AG10803 (cell line): ENCODE results near the gene ACACA.

Experiments
- DNase-seq: peaks from one replicate; pipeline ENCODE4 v3.0.0; 2010; ENCODE audit warnings: low read depth
- H3K4me3 ChIP-seq: 2 replicates; pipeline ENCODE4 v1.5.1; 2011; ENCODE audit warnings: mild to moderate bottlenecking, low read length, control low read depth
- TF ChIP-seq, protein P1 (sequence below): conservative IDR thresholded peaks from 2 replicates; pipeline ENCODE4 v1.5.1; 2011; ENCODE audit warnings: mild to moderate bottlenecking, low read length, control low read depth, inconsistent platforms

Gene ACACA

GRCh38 chr17:37086948-37087347, 319.7 kb downstream of the ACACA start:
- no peak for DNase-seq
- TF ChIP-seq, protein P1, sequence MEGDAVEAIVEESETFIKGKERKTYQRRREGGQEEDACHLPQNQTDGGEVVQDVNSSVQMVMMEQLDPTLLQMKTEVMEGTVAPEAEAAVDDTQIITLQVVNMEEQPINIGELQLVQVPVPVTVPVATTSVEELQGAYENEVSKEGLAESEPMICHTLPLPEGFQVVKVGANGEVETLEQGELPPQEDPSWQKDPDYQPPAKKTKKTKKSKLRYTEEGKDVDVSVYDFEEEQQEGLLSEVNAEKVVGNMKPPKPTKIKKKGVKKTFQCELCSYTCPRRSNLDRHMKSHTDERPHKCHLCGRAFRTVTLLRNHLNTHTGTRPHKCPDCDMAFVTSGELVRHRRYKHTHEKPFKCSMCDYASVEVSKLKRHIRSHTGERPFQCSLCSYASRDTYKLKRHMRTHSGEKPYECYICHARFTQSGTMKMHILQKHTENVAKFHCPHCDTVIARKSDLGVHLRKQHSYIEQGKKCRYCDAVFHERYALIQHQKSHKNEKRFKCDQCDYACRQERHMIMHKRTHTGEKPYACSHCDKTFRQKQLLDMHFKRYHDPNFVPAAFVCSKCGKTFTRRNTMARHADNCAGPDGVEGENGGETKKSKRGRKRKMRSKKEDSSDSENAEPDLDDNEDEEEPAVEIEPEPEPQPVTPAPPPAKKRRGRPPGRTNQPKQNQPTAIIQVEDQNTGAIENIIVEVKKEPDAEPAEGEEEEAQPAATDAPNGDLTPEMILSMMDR: no peak
- no peak overlapping the region for H3K4me3 ChIP-seq

DNA sequence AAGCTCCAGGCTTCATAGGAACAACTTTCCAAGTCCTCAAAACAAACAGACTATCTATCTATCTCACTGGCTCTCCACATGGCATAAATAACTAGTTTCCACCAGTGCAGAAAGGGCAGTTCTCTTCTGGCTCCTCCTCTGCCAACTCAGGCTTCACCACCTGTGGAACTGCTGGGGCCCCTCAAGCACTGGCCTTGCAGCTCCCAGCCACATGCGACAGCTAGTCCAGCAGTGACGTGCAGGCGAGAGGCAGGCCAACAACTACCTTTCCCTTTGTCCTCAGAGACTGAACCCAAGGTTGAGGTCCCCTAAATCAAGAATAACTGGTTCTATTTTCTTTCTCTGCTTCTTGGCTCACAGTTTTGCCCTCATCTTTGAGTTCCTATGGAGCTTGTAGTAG, 320.3 kb downstream of the ACACA start:
- TF ChIP-seq, protein P1: no peak
- H3K4me3 ChIP-seq: no peak overlapping the region
- no peak for DNase-seq

DNA sequence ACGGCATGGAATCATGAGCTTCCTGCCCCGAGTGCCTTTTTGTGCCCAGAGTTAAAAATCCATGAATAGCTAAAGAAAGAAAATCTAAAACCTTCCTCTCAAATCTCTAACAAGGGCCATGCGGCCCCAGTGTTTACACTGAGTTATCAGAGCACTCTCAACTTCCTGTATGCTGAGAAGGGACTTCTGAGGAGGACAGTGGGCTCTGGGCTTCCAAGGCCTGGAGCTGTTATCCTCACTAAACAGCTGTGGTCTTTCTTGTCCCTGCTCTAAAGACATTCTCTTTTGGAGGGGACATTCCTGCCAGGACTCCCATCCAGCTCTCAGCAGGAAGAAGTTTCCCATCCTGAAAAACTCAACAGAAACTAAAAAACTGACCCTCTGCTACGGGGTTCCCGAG, 322.3 kb downstream of the ACACA start:
- H3K4me3 ChIP-seq: no peak overlapping the region
- DNase-seq: no peak
- TF ChIP-seq, protein P1: no peak

DNA sequence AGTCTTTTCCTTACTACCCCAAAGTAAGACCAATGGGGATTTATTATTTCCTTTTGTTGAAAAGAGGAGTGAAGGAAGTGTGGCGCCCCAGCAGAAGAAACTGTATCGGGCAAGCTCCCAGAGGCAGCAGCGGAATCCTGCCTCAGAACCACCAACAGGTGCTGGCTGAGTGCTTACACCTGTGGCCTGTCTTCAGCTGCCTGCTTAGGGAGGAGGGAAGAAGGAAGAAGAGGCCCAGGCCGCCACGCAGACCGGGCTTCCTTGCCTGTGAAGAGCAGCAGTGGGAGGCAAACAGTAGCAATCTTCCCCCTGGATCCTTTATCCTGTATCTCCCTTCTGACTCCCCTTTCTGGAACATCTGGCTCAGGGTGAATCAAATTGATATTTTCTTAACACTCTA, 323.2 kb downstream of the ACACA start:
- no peak overlapping the region for H3K4me3 ChIP-seq
- DNase-seq: no peak
- TF ChIP-seq, protein P1: no peak

DNA sequence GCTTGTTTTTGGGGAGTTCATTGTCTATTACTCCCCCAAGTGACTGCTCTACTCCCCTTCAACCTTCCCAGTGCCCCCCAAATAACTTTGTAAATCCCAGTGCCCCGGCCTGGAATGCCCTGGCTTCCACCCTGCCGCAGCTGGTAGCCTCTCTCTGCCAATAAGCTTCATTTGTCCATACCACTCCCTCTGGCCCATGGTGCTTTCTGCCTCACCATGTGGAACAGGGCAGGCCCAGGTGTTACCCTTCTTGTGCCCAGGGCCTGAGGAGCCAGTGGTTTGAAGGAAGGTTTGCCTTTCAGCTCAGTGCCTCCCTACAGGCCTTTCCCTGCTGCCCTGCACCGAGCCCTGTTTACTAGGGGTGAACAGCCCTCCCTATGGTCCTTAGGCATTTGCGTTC, 323.7 kb downstream of the ACACA start:
- H3K4me3 ChIP-seq: no peak overlapping the region
- TF ChIP-seq, protein P1: no peak
- DNase-seq: no peak

GRCh38 chr17:37082311-37082860, 324.2 kb downstream of the ACACA start:
- DNase-seq: no peak
- no peak overlapping the region for H3K4me3 ChIP-seq
- TF ChIP-seq, protein P1: no peak

DNA sequence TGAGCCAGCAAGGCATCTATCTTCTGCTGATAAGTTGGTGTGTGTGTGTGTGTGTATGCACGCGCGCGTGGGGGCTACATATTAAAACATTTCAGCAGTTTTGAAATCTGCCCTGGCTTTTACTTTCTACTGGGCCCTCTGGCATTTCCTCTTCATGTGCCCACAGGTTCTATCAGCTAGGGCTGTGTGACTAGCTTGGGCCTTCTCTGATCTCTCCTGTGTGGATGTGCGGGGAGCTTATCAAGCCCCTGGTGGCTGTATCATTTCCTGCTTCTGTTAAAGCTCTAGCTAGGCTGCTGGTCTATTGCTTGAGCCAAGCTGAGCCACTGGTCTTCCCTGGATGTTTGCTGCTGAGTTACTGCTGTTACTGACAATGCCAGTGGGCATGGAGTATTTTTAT, 325.3 kb downstream of the ACACA start:
- TF ChIP-seq, protein P1: no peak
- no peak for DNase-seq

More for the DNA sequence above, 325.3 kb downstream of the ACACA start:
- no peak overlapping the region for H3K4me3 ChIP-seq
